Gastrocnemius medialis (tissue), 4 donors: ENCODE data around the gene MED12. TPM values are rescaled to one million over a fixed set of nuclear protein-coding genes. Genes with fewer than 3 reads are reported as not detected.
A peak's percentile ranks its signal among the peaks of the same experiment; 100 is the strongest.

Experiments
- ATAC-seq, 2 donors: fragments of 150-250 bp; one replicate each; pipeline ENCODE4 v1.9.1; 2016
- DNase-seq, 2 donors: peaks; one replicate each; pipeline ENCODE4 v3.0.0-alpha.2; 2019
- H3K27ac ChIP-seq, 4 donors: fragments of 200-600 bp; sonication (generic); 1 replicate in 1 of 4; 2 replicates in 3 of 4; pipeline ENCODE4 v1.5.1; 2016 to 2018; ENCODE audit warnings: mild to moderate bottlenecking in 2 of 4, moderate library complexity in 1 of 4
- H3K27me3 ChIP-seq, 3 donors: fragments of 200-600 bp; sonication (generic) in 2 of 3; 1 replicate in 1 of 3; 2 replicates in 2 of 3; pipeline versions ENCODE4 v1.5.1 to v1.6.0; 2016 to 2019; ENCODE audit warnings: mild to moderate bottlenecking in 1 of 3, moderate library complexity in 1 of 3
- H3K36me3 ChIP-seq, 2 donors: fragments of 200-600 bp; sonication (generic) in 1 of 2; one replicate each; pipeline ENCODE4 v1.5.1; 2017 to 2018
- H3K4me1 ChIP-seq, 2 donors: fragments of 200-600 bp; sonication (generic) in 1 of 2; one replicate each; pipeline ENCODE4 v1.5.1; 2016 to 2017; ENCODE audit warnings: mild to moderate bottlenecking in 2 of 2
- H3K4me3 ChIP-seq, 4 donors: fragments of 200-600 bp; sonication (generic) in 3 of 4; 1 replicate in 1 of 4; 2 replicates in 3 of 4; pipeline ENCODE4 v1.5.1; 2016 to 2019; ENCODE audit warnings: mild to moderate bottlenecking in 2 of 4
- H3K9me3 ChIP-seq, 3 donors: fragments of 200-600 bp; sonication (generic) in 2 of 3; 1 replicate in 1 of 3; 2 replicates in 2 of 3; pipeline ENCODE4 v1.5.1; 2016 to 2019
- CTCF ChIP-seq, 5 experiments: fragments of 450-650 bp in 3 of 5; fragments of 200-600 bp in 2 of 5; sonication (generic) in 2 of 5; IDR thresholded peaks in 4 of 5; conservative IDR thresholded peaks in 1 of 5; 1 replicate in 4 of 5; 2 replicates in 1 of 5; pipeline ENCODE4 v1.5.1; 2016 to 2019; ENCODE audit warnings: antibody characterized with exemption in 5 of 5, mild to moderate bottlenecking in 3 of 5, moderate library complexity in 3 of 5
- POLR2A ChIP-seq, 2 donors: fragments of 450-650 bp; IDR thresholded peaks; one replicate each; pipeline ENCODE4 v1.6.1; 2017; ENCODE audit warnings: antibody characterized with exemption in 2 of 2, mild to moderate bottlenecking in 2 of 2, moderate library complexity in 2 of 2
- in situ Hi-C, 4 donors: fragments of 200-750 bp; cut with MboI; loops; one replicate each; pipeline versions ENCODE4 v1.15.0 to v1.8.0; 2017; ENCODE audit warnings: low sequenced_read_pairs in 4 of 4
- intact Hi-C: fragments of 100-400 bp; cut with DNase I; formaldehyde crosslinking; loops from one replicate; pipeline ENCODE4 v1.15.1; 2023; ENCODE audit warnings: low total_unique reads
- total RNA-seq, 4 donors: library from RNA; depleted of rRNA; stranded (reverse); fragments of >200 nt; gene quantifications; one replicate each; pipeline versions ENCODE4 v1.1.0 to v1.2.3, GENCODE V29; 2016

MED12 gene
- total RNA-seq, 4 donors from 2014 or later = 11.8 to 25.5 (median 17.4) TPM

- Histone ChIP-seq H3K27me3 (no peaks in the 10 kb centered on the region), H3K36me3 (no peaks in the 10 kb centered on the region), H3K27ac (no peak overlapping the region), H3K4me3 (no peak overlapping the region), H3K4me1 (no peaks in the 10 kb centered on the region), H3K9me3 (no peaks in the 10 kb centered on the region)
- DNase-seq (no peak), ATAC-seq (no peak)
- in situ Hi-C loops = no loop called here
- TF ChIP-seq CTCF (IDR thresholded peaks at IDR 0.05 in 4 of 5, conservative IDR thresholded peaks at IDR 0.05 in 1 of 5) (no peak), POLR2A (IDR thresholded peaks at IDR 0.05) (no peak)
- intact Hi-C loops = no loop called here
Measured at GRCh38 chrX:71082822-71083221, 35.6 kb upstream of the MED12 start.

GRCh38 chrX:71085900-71086299 lies 32.5 kb upstream of the MED12 start:
- no peaks in the 10 kb centered on the region for H3K4me1 ChIP-seq
- no peak for ATAC-seq
- TF ChIP-seq CTCF (IDR thresholded peaks at IDR 0.05 in 4 of 5, conservative IDR thresholded peaks at IDR 0.05 in 1 of 5) (no peak), POLR2A (IDR thresholded peaks at IDR 0.05) (no peak)
- intact Hi-C loops = no loop called here
- no peaks in the 10 kb centered on the region for H3K9me3 ChIP-seq
- H3K36me3 ChIP-seq = no peaks in the 10 kb centered on the region
- DNase-seq = no peak
- in situ Hi-C loops = no loop called here
- no peak overlapping the region for H3K4me3 ChIP-seq
- H3K27me3 ChIP-seq = no peaks in the 10 kb centered on the region
- H3K27ac ChIP-seq = no peak overlapping the region

GRCh38 chrX:71091263-71091662 lies 27.1 kb upstream of the MED12 start:
- in situ Hi-C loops = no loop called here
- Histone ChIP-seq H3K27me3 (no peaks in the 10 kb centered on the region), H3K27ac (no peak overlapping the region), H3K4me1 (no peaks in the 10 kb centered on the region), H3K36me3 (no peaks in the 10 kb centered on the region), H3K4me3 (no peak overlapping the region), H3K9me3 (no peaks in the 10 kb centered on the region)
- TF ChIP-seq POLR2A (IDR thresholded peaks at IDR 0.05) (no peak), CTCF (IDR thresholded peaks at IDR 0.05 in 4 of 5, conservative IDR thresholded peaks at IDR 0.05 in 1 of 5) (no peak)
- DNase-seq = no peak
- intact Hi-C loops = no loop called here
- ATAC-seq = no peak

GRCh38 chrX:71095033-71095432 lies 23.4 kb upstream of the MED12 start:
- H3K9me3 ChIP-seq = no peaks in the 10 kb centered on the region
- ATAC-seq (peak in 1 of 2 donors; percentile 17), DNase-seq (no peak)
- TF ChIP-seq POLR2A (IDR thresholded peaks at IDR 0.05) = no peak
- H3K4me3 ChIP-seq = peak overlapping the region; percentile 62 to 71 (median 66)
- in situ Hi-C loops = no loop called here
- H3K27ac ChIP-seq = peak overlapping the region; percentile 74 to 87 (median 84)
- intact Hi-C loops = loop anchor here (1.0 to 2.0 kb wide), 2 partner anchors 27 to 84 kb away; partner anchors contain the start of gene SNX12
- peaks cover 9% of the 10 kb centered on the region in 2 donors for H3K4me1 ChIP-seq
- H3K27me3 ChIP-seq = no peaks in the 10 kb centered on the region
- H3K36me3 ChIP-seq = no peaks in the 10 kb centered on the region

- TF ChIP-seq POLR2A (IDR thresholded peaks at IDR 0.05) = peak; percentile 11 to 38
- TF ChIP-seq CTCF (IDR thresholded peaks at IDR 0.05 in 4 of 5, conservative IDR thresholded peaks at IDR 0.05 in 1 of 5) = no peak
- DNase-seq = peak; percentile 85 to 86
- intact Hi-C loops = loop anchor here (1.0 to 2.0 kb wide), 2 partner anchors 27 to 83 kb away; partner anchors contain the start of gene SNX12
Measured at GRCh38 chrX:71095555-71095980, 22.8 kb upstream of the MED12 start, which contains the start of gene FOXO4. Gene FOXO4, plus strand, starts transcription at chrX:71095851. Its CDS starts 678 bp downstream, at chrX:71096529.

More at GRCh38 chrX:71095555-71095980, 22.8 kb upstream of the MED12 start, which contains the start of gene FOXO4:
- Histone ChIP-seq H3K27ac (peak within 1 kb of the TSS; percentile 74 to 87 (median 84)), H3K27me3 (no peaks in the 10 kb centered on the region), H3K4me1 (peaks cover 9% of the 10 kb centered on the region in 2 donors), H3K36me3 (no peaks in the 10 kb centered on the region), H3K9me3 (no peaks in the 10 kb centered on the region), H3K4me3 (peak within 1 kb of the TSS; percentile 62 to 71 (median 66))
- peak; percentile 95 to 96 for ATAC-seq
- in situ Hi-C loops = no loop called here
